HepG2 (cell line): Measurements from ENCODE around the gene TPM1. TPM values are rescaled to one million over a fixed set of nuclear protein-coding genes. Genes with fewer than 3 reads are reported as not detected.

Experiments
- CC2D1A ChIP-seq: sonication (generic); formaldehyde crosslinking; IDR thresholded peaks from 2 replicates; pipeline ENCODE4 v1.8.1; 2023; ENCODE audit warnings: mild to moderate bottlenecking, missing genetic modification reagents
- FOXJ3 ChIP-seq: sonication (generic); formaldehyde crosslinking; IDR thresholded peaks from 2 replicates; pipeline ENCODE4 v1.4.0; 2020; ENCODE audit warnings: missing genetic modification reagents, mild to moderate bottlenecking, borderline replicate concordance
- HHEX ChIP-seq: IDR thresholded peaks from 2 replicates; pipeline ENCODE4 v1.6.1; 2016; ENCODE audit warnings: control low read depth
- ISL2 ChIP-seq: sonication (generic); formaldehyde crosslinking; IDR thresholded peaks from 2 replicates; pipeline ENCODE4 v1.5.0; 2020; ENCODE audit warnings: missing genetic modification reagents
- KDM3A ChIP-seq: IDR thresholded peaks from 2 replicates; pipeline ENCODE4 v1.6.1; 2018; ENCODE audit warnings: low read depth, missing compliant biosample characterization
- PPARG ChIP-seq: conservative IDR thresholded peaks from 2 replicates; pipeline ENCODE4 v1.6.1; 2016; ENCODE audit warnings: missing biosample characterization, missing genetic modification reagents
- RFXANK ChIP-seq: IDR thresholded peaks from 2 replicates; pipeline ENCODE4 v1.6.1; 2016
- SRF ChIP-seq: IDR thresholded peaks from 2 replicates; pipeline ENCODE4 v1.6.1; 2011; ENCODE audit warnings: mild to moderate bottlenecking, low read depth, low read length, moderate library complexity
- TBL1XR1 ChIP-seq: fragments of 150-350 bp; IDR thresholded peaks from 2 replicates; pipeline ENCODE4 v1.6.1; 2014; ENCODE audit warnings: borderline replicate concordance, low read length; ENCODE audit not compliant: partially characterized antibody
- TEAD2 ChIP-seq: sonication (generic); formaldehyde crosslinking; IDR thresholded peaks from 2 replicates; pipeline ENCODE4 v1.9.0; 2021; ENCODE audit warnings: missing genetic modification reagents
- ZIK1 ChIP-seq: sonication (generic); formaldehyde crosslinking; IDR thresholded peaks from 2 replicates; pipeline ENCODE4 v1.5.0; 2020; ENCODE audit warnings: mild to moderate bottlenecking, low read depth, missing genetic modification reagents, borderline replicate concordance
- ZNF124 ChIP-seq: sonication (generic); formaldehyde crosslinking; IDR thresholded peaks from 2 replicates; pipeline ENCODE4 v1.4.0; 2020; ENCODE audit warnings: missing genetic modification reagents
- ZNF180 ChIP-seq: sonication (generic); formaldehyde crosslinking; IDR thresholded peaks from 2 replicates; pipeline ENCODE4 v1.4.0; 2020; ENCODE audit warnings: low read depth, missing genetic modification reagents, borderline replicate concordance
- ZNF205 ChIP-seq: IDR thresholded peaks from 2 replicates; pipeline ENCODE4 v1.6.1; 2018; ENCODE audit warnings: missing biosample characterization, missing genetic modification reagents
- ZNF251 ChIP-seq: sonication (generic); formaldehyde crosslinking; IDR thresholded peaks from 2 replicates; pipeline ENCODE4 v1.9.0; 2021; ENCODE audit warnings: mild to moderate bottlenecking, missing genetic modification reagents
- ZNF614 ChIP-seq: IDR thresholded peaks from 2 replicates; pipeline ENCODE4 v1.6.1; 2018; ENCODE audit warnings: missing biosample characterization, missing genetic modification reagents, inconsistent platforms, borderline replicate concordance
- ZNF660 ChIP-seq: sonication (generic); formaldehyde crosslinking; IDR thresholded peaks from 2 replicates; pipeline ENCODE4 v1.5.1; 2020; ENCODE audit warnings: mild to moderate bottlenecking, low read depth, missing genetic modification reagents, borderline replicate concordance
- ZNF749 ChIP-seq: sonication (generic); formaldehyde crosslinking; IDR thresholded peaks from 2 replicates; pipeline ENCODE4 v1.8.0; 2022; ENCODE audit warnings: mild to moderate bottlenecking, missing genetic modification reagents, moderate library complexity, borderline replicate concordance
- ZNF841 ChIP-seq: sonication (generic); formaldehyde crosslinking; IDR thresholded peaks from 2 replicates; pipeline ENCODE4 v1.8.1; 2023; ENCODE audit warnings: missing genetic modification reagents, borderline replicate concordance
- polyA plus RNA-seq, 8 experiments: library from polyadenylated mRNA; depleted of rRNA in 3 of 8; stranded (reverse) in 7 of 8; unstranded in 1 of 8; fragments of >200 nt; fragmentation: Illumina TruSeq in 4 of 8; extraction: Trizol in 4 of 8; gene quantifications; 2 replicates each; pipeline versions ENCODE4 v1.2.1 to v1.2.3, GENCODE V29; 2011 to 2016; ENCODE audit warnings: low read depth in 4 of 8, missing spikeins in 1 of 8, mixed read lengths in 1 of 8; ENCODE audit not compliant: insufficient read depth in 1 of 8
- total RNA-seq, 5 experiments: library from RNA; depleted of rRNA; stranded (reverse); fragments of >200 nt; fragmentation: Illumina TruSeq; extraction: Trizol; gene quantifications; 2 replicates each; pipeline ENCODE4 v1.2.3, GENCODE V29; 2016; ENCODE audit warnings: low read depth in 1 of 5
- TF ChIP-seq, protein P1 (sequence below): sonication (generic); formaldehyde crosslinking; IDR thresholded peaks from 2 replicates; pipeline ENCODE4 v1.5.0; 2020; ENCODE audit warnings: missing genetic modification reagents
- TF ChIP-seq, protein P2 (sequence below): sonication (generic); formaldehyde crosslinking; IDR thresholded peaks from 2 replicates; pipeline ENCODE4 v1.4.0; 2020; ENCODE audit warnings: missing genetic modification reagents, mild to moderate bottlenecking, borderline replicate concordance
- TF ChIP-seq, protein P3 (sequence below): sonication (generic); formaldehyde crosslinking; IDR thresholded peaks from 2 replicates; pipeline ENCODE4 v1.9.0; 2021; ENCODE audit warnings: missing genetic modification reagents, mild to moderate bottlenecking, borderline replicate concordance
- TF ChIP-seq, protein P4 (sequence below): IDR thresholded peaks from 2 replicates; pipeline ENCODE4 v1.6.1; 2018; ENCODE audit warnings: missing genetic modification reagents, mild to moderate bottlenecking, missing compliant biosample characterization
- TF ChIP-seq, protein P5 (sequence below): IDR thresholded peaks from 2 replicates; pipeline ENCODE4 v1.6.1; 2018; ENCODE audit warnings: missing genetic modification reagents
- TF ChIP-seq, protein P6 (sequence below): sonication (generic); formaldehyde crosslinking; IDR thresholded peaks from 2 replicates; pipeline ENCODE4 v1.4.0; 2020; ENCODE audit warnings: mild to moderate bottlenecking, missing genetic modification reagents

TPM1 gene
- total and polyA plus RNA-seq, 2 of the 13 experiments (the other 11 are each of a cell fraction or from before 2014, with no cell fraction given), result 98.9 to 109 TPM

DNA sequence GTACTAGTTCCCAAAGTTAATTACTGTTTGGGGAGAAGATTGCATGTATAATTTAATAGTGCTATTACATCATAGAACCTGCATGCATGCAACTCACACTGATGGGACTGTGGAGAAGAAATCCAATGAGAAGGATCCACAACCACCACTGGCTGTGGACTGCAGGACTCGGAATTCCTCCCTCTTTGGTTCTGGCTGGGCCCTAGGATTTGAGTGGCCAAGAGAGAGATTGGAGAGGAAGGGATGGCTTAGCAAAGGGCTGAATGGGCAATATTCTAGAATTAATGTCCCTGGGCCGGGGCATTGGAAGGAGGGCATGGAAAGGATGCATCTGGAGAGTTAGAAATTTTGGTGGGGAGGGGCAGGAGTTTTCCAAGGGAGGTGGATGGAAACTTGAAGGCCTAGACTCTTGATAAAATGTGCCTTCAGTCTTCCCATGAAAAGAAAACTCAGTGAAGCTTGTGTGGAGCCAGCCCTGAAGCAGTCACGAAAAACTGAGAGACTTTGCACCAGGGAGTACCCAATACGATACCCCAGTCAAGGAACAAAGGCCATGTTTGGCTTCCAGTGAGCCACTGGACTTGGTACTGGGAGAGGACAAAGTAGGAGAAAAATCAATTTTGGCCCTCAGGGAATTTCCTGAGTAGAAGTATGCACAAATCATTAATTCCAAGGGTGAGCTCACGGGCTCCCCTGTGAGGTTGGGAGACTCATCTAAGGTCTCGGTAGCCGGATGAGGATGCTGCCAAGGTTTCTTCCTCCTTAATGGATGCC, 31.4 kb upstream of the TPM1 start (continued):
- no peak for TF ChIP-seq CC2D1A (CRISPR knock-in tag)
- TF ChIP-seq TBL1XR1, result no peak
- TF ChIP-seq, protein P1, sequence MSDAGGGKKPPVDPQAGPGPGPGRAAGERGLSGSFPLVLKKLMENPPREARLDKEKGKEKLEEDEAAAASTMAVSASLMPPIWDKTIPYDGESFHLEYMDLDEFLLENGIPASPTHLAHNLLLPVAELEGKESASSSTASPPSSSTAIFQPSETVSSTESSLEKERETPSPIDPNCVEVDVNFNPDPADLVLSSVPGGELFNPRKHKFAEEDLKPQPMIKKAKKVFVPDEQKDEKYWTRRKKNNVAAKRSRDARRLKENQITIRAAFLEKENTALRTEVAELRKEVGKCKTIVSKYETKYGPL, result no peak
- peak; percentile 81 for TF ChIP-seq FOXJ3 (CRISPR knock-in tag)
- peak; percentile 60; the same call in 1 of the 2 replicates for TF ChIP-seq ZNF124 (CRISPR knock-in tag)
- TF ChIP-seq KDM3A, result 0 out of 2 replicates have a peak, but pooled peaks have one; percentile 61
- TF ChIP-seq ZNF180 (CRISPR knock-in tag), result no peak
- TF ChIP-seq TEAD2 (CRISPR knock-in tag), result no peak
- TF ChIP-seq SRF, result peak; percentile 70
- TF ChIP-seq ZIK1 (CRISPR knock-in tag), result no peak
- TF ChIP-seq, protein P2, sequence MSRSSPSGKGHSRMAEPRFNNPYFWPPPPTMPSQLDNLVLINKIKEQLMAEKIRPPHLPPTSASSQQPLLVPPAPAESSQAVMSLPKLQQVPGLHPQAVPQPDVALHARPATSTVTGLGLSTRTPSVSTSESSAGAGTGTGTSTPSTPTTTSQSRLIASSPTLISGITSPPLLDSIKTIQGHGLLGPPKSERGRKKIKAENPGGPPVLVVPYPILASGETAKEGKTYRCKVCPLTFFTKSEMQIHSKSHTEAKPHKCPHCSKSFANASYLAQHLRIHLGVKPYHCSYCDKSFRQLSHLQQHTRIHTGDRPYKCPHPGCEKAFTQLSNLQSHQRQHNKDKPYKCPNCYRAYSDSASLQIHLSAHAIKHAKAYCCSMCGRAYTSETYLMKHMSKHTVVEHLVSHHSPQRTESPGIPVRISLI (CRISPR knock-in tag), result no peak
- TF ChIP-seq, protein P3, sequence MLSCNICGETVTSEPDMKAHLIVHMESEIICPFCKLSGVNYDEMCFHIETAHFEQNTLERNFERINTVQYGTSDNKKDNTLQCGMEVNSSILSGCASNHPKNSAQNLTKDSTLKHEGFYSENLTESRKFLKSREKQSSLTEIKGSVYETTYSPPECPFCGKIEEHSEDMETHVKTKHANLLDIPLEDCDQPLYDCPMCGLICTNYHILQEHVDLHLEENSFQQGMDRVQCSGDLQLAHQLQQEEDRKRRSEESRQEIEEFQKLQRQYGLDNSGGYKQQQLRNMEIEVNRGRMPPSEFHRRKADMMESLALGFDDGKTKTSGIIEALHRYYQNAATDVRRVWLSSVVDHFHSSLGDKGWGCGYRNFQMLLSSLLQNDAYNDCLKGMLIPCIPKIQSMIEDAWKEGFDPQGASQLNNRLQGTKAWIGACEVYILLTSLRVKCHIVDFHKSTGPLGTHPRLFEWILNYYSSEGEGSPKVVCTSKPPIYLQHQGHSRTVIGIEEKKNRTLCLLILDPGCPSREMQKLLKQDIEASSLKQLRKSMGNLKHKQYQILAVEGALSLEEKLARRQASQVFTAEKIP, result no peak
- no peak for TF ChIP-seq HHEX (CRISPR knock-in tag)
- TF ChIP-seq, protein P4, sequence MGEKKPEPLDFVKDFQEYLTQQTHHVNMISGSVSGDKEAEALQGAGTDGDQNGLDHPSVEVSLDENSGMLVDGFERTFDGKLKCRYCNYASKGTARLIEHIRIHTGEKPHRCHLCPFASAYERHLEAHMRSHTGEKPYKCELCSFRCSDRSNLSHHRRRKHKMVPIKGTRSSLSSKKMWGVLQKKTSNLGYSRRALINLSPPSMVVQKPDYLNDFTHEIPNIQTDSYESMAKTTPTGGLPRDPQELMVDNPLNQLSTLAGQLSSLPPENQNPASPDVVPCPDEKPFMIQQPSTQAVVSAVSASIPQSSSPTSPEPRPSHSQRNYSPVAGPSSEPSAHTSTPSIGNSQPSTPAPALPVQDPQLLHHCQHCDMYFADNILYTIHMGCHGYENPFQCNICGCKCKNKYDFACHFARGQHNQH (CRISPR knock-in tag), result no peak
- no peak for TF ChIP-seq ZNF749
- TF ChIP-seq, protein P5, sequence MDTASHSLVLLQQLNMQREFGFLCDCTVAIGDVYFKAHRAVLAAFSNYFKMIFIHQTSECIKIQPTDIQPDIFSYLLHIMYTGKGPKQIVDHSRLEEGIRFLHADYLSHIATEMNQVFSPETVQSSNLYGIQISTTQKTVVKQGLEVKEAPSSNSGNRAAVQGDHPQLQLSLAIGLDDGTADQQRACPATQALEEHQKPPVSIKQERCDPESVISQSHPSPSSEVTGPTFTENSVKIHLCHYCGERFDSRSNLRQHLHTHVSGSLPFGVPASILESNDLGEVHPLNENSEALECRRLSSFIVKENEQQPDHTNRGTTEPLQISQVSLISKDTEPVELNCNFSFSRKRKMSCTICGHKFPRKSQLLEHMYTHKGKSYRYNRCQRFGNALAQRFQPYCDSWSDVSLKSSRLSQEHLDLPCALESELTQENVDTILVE (CRISPR knock-in tag), result no peak
- no peak for TF ChIP-seq ZNF205 (CRISPR knock-in tag)
- TF ChIP-seq ZNF614 (CRISPR knock-in tag), result no peak
- peak; percentile 76; the same call in 1 of the 2 replicates for TF ChIP-seq ISL2 (CRISPR knock-in tag)
- TF ChIP-seq ZNF251 (CRISPR knock-in tag), result no peak
- no peak for TF ChIP-seq ZNF660
- peak; percentile 62; the same call in 1 of the 2 replicates for TF ChIP-seq PPARG (CRISPR knock-in tag)
- no peak for TF ChIP-seq RFXANK (CRISPR knock-in tag)
- TF ChIP-seq, protein P6, sequence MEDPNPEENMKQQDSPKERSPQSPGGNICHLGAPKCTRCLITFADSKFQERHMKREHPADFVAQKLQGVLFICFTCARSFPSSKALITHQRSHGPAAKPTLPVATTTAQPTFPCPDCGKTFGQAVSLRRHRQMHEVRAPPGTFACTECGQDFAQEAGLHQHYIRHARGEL (CRISPR knock-in tag), result no peak
- TF ChIP-seq ZNF841 (CRISPR knock-in tag), result no peak
